ENCODE results near the gene NEURL2.

The NEURL2 gene, protein sequence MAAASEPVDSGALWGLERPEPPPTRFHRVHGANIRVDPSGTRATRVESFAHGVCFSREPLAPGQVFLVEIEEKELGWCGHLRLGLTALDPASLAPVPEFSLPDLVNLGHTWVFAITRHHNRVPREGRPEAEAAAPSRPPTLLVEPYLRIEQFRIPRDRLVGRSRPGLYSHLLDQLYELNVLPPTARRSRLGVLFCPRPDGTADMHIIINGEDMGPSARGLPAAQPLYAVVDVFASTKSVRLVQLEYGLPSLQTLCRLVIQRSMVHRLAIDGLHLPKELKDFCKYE

GRCh38 chr20:45890985-45891983 is at the start of gene NEURL2, which contains the start of gene CTSA:
TSS of gene NEURL2 (minus strand) at chr20:45891208. CDS start at chr20:45890991, 217 bp downstream.
TSS of gene CTSA (plus strand) at chr20:45891335. CDS start at chr20:45891569, 234 bp downstream.
- TF ChIP-seq, protein P1, sequence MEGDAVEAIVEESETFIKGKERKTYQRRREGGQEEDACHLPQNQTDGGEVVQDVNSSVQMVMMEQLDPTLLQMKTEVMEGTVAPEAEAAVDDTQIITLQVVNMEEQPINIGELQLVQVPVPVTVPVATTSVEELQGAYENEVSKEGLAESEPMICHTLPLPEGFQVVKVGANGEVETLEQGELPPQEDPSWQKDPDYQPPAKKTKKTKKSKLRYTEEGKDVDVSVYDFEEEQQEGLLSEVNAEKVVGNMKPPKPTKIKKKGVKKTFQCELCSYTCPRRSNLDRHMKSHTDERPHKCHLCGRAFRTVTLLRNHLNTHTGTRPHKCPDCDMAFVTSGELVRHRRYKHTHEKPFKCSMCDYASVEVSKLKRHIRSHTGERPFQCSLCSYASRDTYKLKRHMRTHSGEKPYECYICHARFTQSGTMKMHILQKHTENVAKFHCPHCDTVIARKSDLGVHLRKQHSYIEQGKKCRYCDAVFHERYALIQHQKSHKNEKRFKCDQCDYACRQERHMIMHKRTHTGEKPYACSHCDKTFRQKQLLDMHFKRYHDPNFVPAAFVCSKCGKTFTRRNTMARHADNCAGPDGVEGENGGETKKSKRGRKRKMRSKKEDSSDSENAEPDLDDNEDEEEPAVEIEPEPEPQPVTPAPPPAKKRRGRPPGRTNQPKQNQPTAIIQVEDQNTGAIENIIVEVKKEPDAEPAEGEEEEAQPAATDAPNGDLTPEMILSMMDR (IDR thresholded peaks at IDR 0.05; ENCODE audit: control extremely low read depth, extremely low read depth, low read depth, missing control alignments) = no peak
- peak; percentile 98 for DNase-seq (ENCODE audit: extremely low spot score)
- ChIA-PET POLR2A (interaction anchor here (0.5 to 2.3 kb wide), 4 partner anchors 9 to 77 kb away, joined by 3 to 7 read pairs (median 4); no protein-coding TSS in a partner anchor), CTCF (interaction anchor here (0.9 to 2.9 kb wide), 17 partner anchors 8 to 289 kb away, joined by 3 to 19 read pairs (median 5); partner anchors contain the start of gene ZSWIM1)

GRCh38 chr20:45940469-45940868 is 49.5 kb upstream of the NEURL2 start:
- ChIA-PET CTCF (interaction anchor here (0.9 to 1.0 kb wide), 2 partner anchors 9 to 22 kb away, joined by 3 read pairs; no protein-coding TSS in a partner anchor), POLR2A (interaction anchor here (0.9 to 1.1 kb wide), 2 partner anchors 9 to 21 kb away, joined by 3 to 4 read pairs; no protein-coding TSS in a partner anchor)
- DNase-seq (ENCODE audit: extremely low spot score) = no peak
- TF ChIP-seq, protein P1 (IDR thresholded peaks at IDR 0.05; ENCODE audit: control extremely low read depth, extremely low read depth, low read depth, missing control alignments) = no peak

GRCh38 chr20:45940053-45940452 is 49.0 kb upstream of the NEURL2 start:
- TF ChIP-seq, protein P1 (IDR thresholded peaks at IDR 0.05; ENCODE audit: control extremely low read depth, extremely low read depth, low read depth, missing control alignments) = no peak
- ChIA-PET POLR2A (interaction anchor here (0.6 to 1.1 kb wide), 3 partner anchors 9 to 21 kb away, joined by 3 to 7 read pairs (median 4); no protein-coding TSS in a partner anchor), CTCF (interaction anchor here (1.0 kb wide), 1 partner anchor 21 kb away, joined by 3 read pairs; no protein-coding TSS in a partner anchor)
- no peak for DNase-seq (ENCODE audit: extremely low spot score)

- POLR2A ChIA-PET = no interaction called here
- CTCF ChIA-PET = interaction anchor here (1.5 to 5.3 kb wide), 3 partner anchors 20 to 31 kb away, joined by 5 to 43 read pairs (median 8); no protein-coding TSS in a partner anchor
- no peak for DNase-seq (ENCODE audit: extremely low spot score)
- TF ChIP-seq, protein P1 (IDR thresholded peaks at IDR 0.05; ENCODE audit: control extremely low read depth, extremely low read depth, low read depth, missing control alignments) = no peak
Observed at GRCh38 chr20:45938727-45939438, 47.9 kb upstream of the NEURL2 start.

- no peak for DNase-seq (ENCODE audit: extremely low spot score)
- POLR2A ChIA-PET = interaction anchor here (0.7 kb wide), 1 partner anchor 20 kb away, joined by 3 read pairs; no protein-coding TSS in a partner anchor
- CTCF ChIA-PET = interaction anchor here (1.5 to 5.3 kb wide), 5 partner anchors 17 to 48 kb away, joined by 3 to 43 read pairs (median 7); no protein-coding TSS in a partner anchor
- TF ChIP-seq, protein P1 (IDR thresholded peaks at IDR 0.05; ENCODE audit: control extremely low read depth, extremely low read depth, low read depth, missing control alignments) = no peak
Observed at GRCh38 chr20:45937765-45938164, 46.8 kb upstream of the NEURL2 start.
